HepG2 (cell line): ENCODE data around the gene DRC3. TPM values are rescaled to one million over a fixed set of nuclear protein-coding genes. Genes with fewer than 3 reads are reported as not detected.

Source experiments
- ATAC-seq: fragments of 200-7000 bp; cut with Tn5 transposase; 3 replicates; pipeline ENCODE4 v1.9.1; 2020; ENCODE audit warnings: mild to moderate bottlenecking, moderate library complexity
- BruUV-seq: library from RNA; stranded (reverse); fragments of 400-500 nt; replicated peaks from 2 replicates; lab custom pipeline; 2021; lab: Mats Ljungman, UMichigan
- CTCF ChIA-PET: fragments of 300-600 bp; formaldehyde crosslinking; extraction: SDS; loops from one replicate; lab custom pipeline; 2021; ENCODE audit warnings: low total read pairs, inconsistent platforms, low intra/inter-chr PET ratio; lab: Yijun Ruan, JAX
- POLR2A ChIA-PET: fragments of 350-600 bp; sonication (Branson Sonifier 250); formaldehyde crosslinking; loops from one replicate; lab custom pipeline; 2020; ENCODE audit warnings: antibody characterized with exemption, inconsistent platforms; lab: Yijun Ruan, JAX
- DNase-seq: peaks from one replicate; pipeline ENCODE4 v3.0.0-alpha.2; 2015; ENCODE audit warnings: low spot score
- FAIRE-seq: peaks from 3 replicates; lab custom pipeline; 2011; peaks lifted over from hg19 to GRCh38; lab: Jason Lieb, UNC
- H2AFZ ChIP-seq: one replicate; pipeline ENCODE4 v1.6.1; 2011; ENCODE audit warnings: low read length, inconsistent platforms
- H3K27ac ChIP-seq: fragments of 300-600 bp; 3 replicates; pipeline ENCODE4 v1.8.0; 2011; ENCODE audit warnings: mixed run types, mild to moderate bottlenecking, mixed read lengths, low read length, inconsistent platforms; ENCODE audit not compliant: insufficient read depth; ENCODE audit errors: extremely low read length
- H3K27me3 ChIP-seq, 2 experiments: fragments of 200-600 bp in 1 of 2; 2 replicates in 1 of 2; 3 replicates in 1 of 2; pipeline versions ENCODE4 v1.6.0 to v1.8.0; 2011; ENCODE audit warnings: low read length in 2 of 2, mild to moderate bottlenecking in 2 of 2, moderate library complexity in 2 of 2, inconsistent platforms in 1 of 2; ENCODE audit not compliant: insufficient read depth in 2 of 2, control insufficient read depth in 1 of 2
- H3K36me3 ChIP-seq, 2 experiments: fragments of 200-600 bp in 1 of 2; replicated peaks in 1 of 2; 2 replicates in 1 of 2; 3 replicates in 1 of 2; pipeline versions ENCODE4 v1.5.1 to v1.8.0; 2011; ENCODE audit warnings: low read length in 2 of 2, inconsistent platforms in 1 of 2; ENCODE audit not compliant: insufficient read depth in 2 of 2, control insufficient read depth in 1 of 2
- H3K4me1 ChIP-seq: 2 replicates; pipeline ENCODE4 v1.5.1; 2012; ENCODE audit warnings: low read length, inconsistent platforms; ENCODE audit not compliant: insufficient read depth
- H3K4me2 ChIP-seq: 2 replicates; pipeline ENCODE4 v1.6.0; 2011; ENCODE audit warnings: low read depth, low read length, inconsistent platforms
- H3K4me3 ChIP-seq, 3 experiments: fragments of 200-600 bp in 1 of 3; sonication (generic), shearing (Covaris generic) in 1 of 3; replicated peaks in 1 of 3; 2 replicates each; pipeline ENCODE4 v1.5.1; 2011 to 2016; ENCODE audit warnings: low read length in 3 of 3, inconsistent platforms in 2 of 3, low read depth in 2 of 3, mild to moderate bottlenecking in 2 of 3, control low read depth in 1 of 3, mixed read lengths in 1 of 3; ENCODE audit not compliant: insufficient read depth in 1 of 3
- H3K79me2 ChIP-seq: one replicate; pipeline ENCODE4 v1.6.1; 2011; ENCODE audit warnings: low read length, inconsistent platforms; ENCODE audit not compliant: insufficient read depth
- H3K9ac ChIP-seq: 2 replicates; pipeline ENCODE4 v1.6.0; 2011; ENCODE audit warnings: mild to moderate bottlenecking, low read depth, low read length, inconsistent platforms; ENCODE audit not compliant: insufficient read depth
- H3K9me3 ChIP-seq: 2 replicates; pipeline ENCODE4 v1.5.1; 2012; ENCODE audit warnings: mild to moderate bottlenecking, low read length
- H4K20me1 ChIP-seq: 2 replicates; pipeline ENCODE4 v1.6.0; 2011; ENCODE audit warnings: inconsistent platforms, mild to moderate bottlenecking, low read length, moderate library complexity; ENCODE audit not compliant: insufficient read depth
- CBX2 ChIP-seq, 2 experiments: fragments of 200-600 bp in 1 of 2; sonication (generic); formaldehyde crosslinking in 1 of 2; IDR thresholded peaks; 2 replicates each; pipeline versions ENCODE4 v1.7.0 to v1.8.1; 2018 to 2022; ENCODE audit warnings: low read depth in 2 of 2, low read length in 1 of 2, mild to moderate bottlenecking in 1 of 2, missing genetic modification reagents in 1 of 2
- CENPT ChIP-seq: sonication (generic); formaldehyde crosslinking; IDR thresholded peaks from 2 replicates; pipeline ENCODE4 v1.8.0; 2022; ENCODE audit warnings: low read depth, mild to moderate bottlenecking, moderate library complexity, missing genetic modification reagents
- EP300 ChIP-seq, 3 experiments: sonication (generic) in 1 of 3; formaldehyde crosslinking in 1 of 3; IDR thresholded peaks; 2 replicates each; pipeline versions ENCODE4 v1.5.1 to v1.6.1; 2011 to 2020; ENCODE audit warnings: low read depth in 2 of 3, low read length in 2 of 3, borderline replicate concordance in 1 of 3, improper control_type of control experiment in 1 of 3, mild to moderate bottlenecking in 1 of 3, missing genetic modification reagents in 1 of 3, moderate library complexity in 1 of 3
- HNF4A ChIP-seq: sonication (generic); formaldehyde crosslinking; IDR thresholded peaks from 2 replicates; pipeline ENCODE4 v1.4.0; 2020; ENCODE audit warnings: missing genetic modification reagents
- NFATC3 ChIP-seq: sonication (generic); formaldehyde crosslinking; IDR thresholded peaks from 2 replicates; pipeline ENCODE4 v1.5.1; 2020; ENCODE audit warnings: mild to moderate bottlenecking, missing genetic modification reagents
- WIZ ChIP-seq: sonication (generic); formaldehyde crosslinking; IDR thresholded peaks from 2 replicates; pipeline ENCODE4 v1.5.1; 2020; ENCODE audit warnings: mild to moderate bottlenecking, missing genetic modification reagents
- ZNF10 ChIP-seq: sonication (generic); formaldehyde crosslinking; IDR thresholded peaks from 2 replicates; pipeline ENCODE4 v1.4.0; 2020; ENCODE audit warnings: mild to moderate bottlenecking, low read depth, missing genetic modification reagents, borderline replicate concordance
- ZNF354B ChIP-seq: sonication (generic); formaldehyde crosslinking; IDR thresholded peaks from 2 replicates; pipeline ENCODE4 v1.8.0; 2022; ENCODE audit warnings: mild to moderate bottlenecking, missing genetic modification reagents
- ZNF761 ChIP-seq: sonication (generic); formaldehyde crosslinking; conservative IDR thresholded peaks from 2 replicates; pipeline ENCODE4 v1.4.0; 2020; ENCODE audit warnings: mild to moderate bottlenecking, missing genetic modification reagents
- ZSCAN21 ChIP-seq: sonication (generic); formaldehyde crosslinking; IDR thresholded peaks from 2 replicates; pipeline ENCODE4 v1.8.0; 2022; ENCODE audit warnings: mild to moderate bottlenecking, missing genetic modification reagents, moderate library complexity, borderline replicate concordance
- ZSCAN29 ChIP-seq: sonication (generic); formaldehyde crosslinking; conservative IDR thresholded peaks from 2 replicates; pipeline ENCODE4 v1.4.0; 2020; ENCODE audit warnings: mild to moderate bottlenecking, missing genetic modification reagents
- WGBS: methylation state at CpG from one replicate; pipeline ENCODE4 v1.1.6; 2017; ENCODE audit warnings: low lambda C conversion rate; 5-methylcytosine and 5-hydroxymethylcytosine counted together
- in situ Hi-C: cut with HindIII; loops from 2 replicates; pipeline ENCODE4 v1.10.0; 2017; ENCODE audit warnings: low pct_unique_long_range_greater_than_20kb; ENCODE audit not compliant: extremely low pct_ligation_motif_present
- intact Hi-C: fragments of 100-400 bp; cut with micrococcal nuclease; formaldehyde crosslinking; loops from one replicate; pipeline ENCODE4 v1.10.0; 2022; ENCODE audit not compliant: unreplicated experiment
- polyA plus RNA-seq, 8 experiments: library from polyadenylated mRNA; depleted of rRNA in 3 of 8; stranded (reverse) in 7 of 8; unstranded in 1 of 8; fragments of >200 nt; fragmentation: Illumina TruSeq in 4 of 8; extraction: Trizol in 4 of 8; gene quantifications; 2 replicates each; pipeline versions ENCODE4 v1.2.1 to v1.2.3, GENCODE V29; 2011 to 2016; ENCODE audit warnings: low read depth in 4 of 8, missing spikeins in 1 of 8, mixed read lengths in 1 of 8; ENCODE audit not compliant: insufficient read depth in 1 of 8
- total RNA-seq, 5 experiments: library from RNA; depleted of rRNA; stranded (reverse); fragments of >200 nt; fragmentation: Illumina TruSeq; extraction: Trizol; gene quantifications; 2 replicates each; pipeline ENCODE4 v1.2.3, GENCODE V29; 2016; ENCODE audit warnings: low read depth in 1 of 5
- TF ChIP-seq, protein P1 (sequence below): sonication (generic); formaldehyde crosslinking; IDR thresholded peaks from 2 replicates; pipeline ENCODE4 v1.5.1; 2020; ENCODE audit warnings: mild to moderate bottlenecking, moderate library complexity, missing genetic modification reagents
- TF ChIP-seq, protein P2 (sequence below): sonication (generic); formaldehyde crosslinking; IDR thresholded peaks from 2 replicates; pipeline ENCODE4 v1.8.0; 2022; ENCODE audit warnings: missing genetic modification reagents, mild to moderate bottlenecking, moderate library complexity, borderline replicate concordance

Gene DRC3
- total and polyA plus RNA-seq, 2 of the 13 experiments (the other 11 are each of a cell fraction or from before 2014, with no cell fraction given), result 0.53 to 0.87 TPM

DNA sequence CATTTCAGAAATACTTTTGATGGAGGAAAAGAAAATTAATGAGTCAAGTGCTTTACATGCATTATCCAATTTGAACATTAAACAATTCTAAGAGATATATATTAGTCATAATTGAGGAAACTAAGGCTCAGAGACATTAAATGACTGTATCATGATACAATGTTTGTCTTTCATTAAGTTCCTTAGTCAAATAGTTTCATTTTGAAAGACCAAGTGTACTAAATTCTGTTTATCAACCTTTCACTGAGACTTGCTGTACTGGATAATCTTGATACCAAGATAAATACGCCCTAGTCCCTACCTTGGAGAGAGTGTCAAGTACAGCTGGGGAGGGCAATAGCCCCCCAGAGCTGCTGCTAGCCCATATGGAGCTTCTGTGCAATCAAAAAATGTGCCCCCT lies 24.7 kb upstream of the DRC3 start:
- Histone ChIP-seq H3K27me3 (no peaks in the 10 kb centered on the region), H3K9ac (no peak overlapping the region), H3K36me3 (no peaks in the 10 kb centered on the region), H3K4me2 (no peak overlapping the region), H3K4me3 (no peak overlapping the region), H2AFZ (no peak overlapping the region), H3K27ac (no peak overlapping the region), H4K20me1 (no peaks in the 10 kb centered on the region), H3K4me1 (peaks cover 30% of the 10 kb centered on the region), H3K9me3 (no peaks in the 10 kb centered on the region), H3K79me2 (no peaks in the 10 kb centered on the region)
- WGBS, result 100% methylated on average over 1 of the region's 1 CpG
- BruUV-seq, result no TSS peak
- intact Hi-C loops, result no loop called here
- ChIA-PET POLR2A (no interaction called here), CTCF (no interaction called here)
- in situ Hi-C loops, result no loop called here
- ATAC-seq, result no peak
- FAIRE-seq, result no peak
- TF ChIP-seq HNF4A (CRISPR knock-in tag), result no peak
- no peak for TF ChIP-seq CBX2 (IDR thresholded peaks at IDR 0.05; ENCODE audit: low read depth, low read length)
- TF ChIP-seq CBX2 (CRISPR knock-in tag; IDR thresholded peaks at IDR 0.05; ENCODE audit: low read depth), result no peak
- no peak for TF ChIP-seq ZNF10 (CRISPR knock-in tag)
- TF ChIP-seq ZNF354B (CRISPR knock-in tag), result no peak
- TF ChIP-seq EP300 (IDR thresholded peaks at IDR 0.05; ENCODE audit: low read depth in 2 of 2, low read length in 2 of 2), result no peak
- no peak for TF ChIP-seq EP300 (CRISPR knock-in tag; IDR thresholded peaks at IDR 0.05; ENCODE audit: borderline replicate concordance)
- TF ChIP-seq, protein P1, sequence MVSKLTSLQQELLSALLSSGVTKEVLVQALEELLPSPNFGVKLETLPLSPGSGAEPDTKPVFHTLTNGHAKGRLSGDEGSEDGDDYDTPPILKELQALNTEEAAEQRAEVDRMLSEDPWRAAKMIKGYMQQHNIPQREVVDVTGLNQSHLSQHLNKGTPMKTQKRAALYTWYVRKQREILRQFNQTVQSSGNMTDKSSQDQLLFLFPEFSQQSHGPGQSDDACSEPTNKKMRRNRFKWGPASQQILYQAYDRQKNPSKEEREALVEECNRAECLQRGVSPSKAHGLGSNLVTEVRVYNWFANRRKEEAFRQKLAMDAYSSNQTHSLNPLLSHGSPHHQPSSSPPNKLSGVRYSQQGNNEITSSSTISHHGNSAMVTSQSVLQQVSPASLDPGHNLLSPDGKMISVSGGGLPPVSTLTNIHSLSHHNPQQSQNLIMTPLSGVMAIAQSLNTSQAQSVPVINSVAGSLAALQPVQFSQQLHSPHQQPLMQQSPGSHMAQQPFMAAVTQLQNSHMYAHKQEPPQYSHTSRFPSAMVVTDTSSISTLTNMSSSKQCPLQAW (CRISPR knock-in tag), result no peak
- no peak for TF ChIP-seq ZNF761 (CRISPR knock-in tag)
- TF ChIP-seq NFATC3 (CRISPR knock-in tag), result no peak
- no peak for TF ChIP-seq WIZ (CRISPR knock-in tag)
- no peak for TF ChIP-seq CENPT
- TF ChIP-seq, protein P2, sequence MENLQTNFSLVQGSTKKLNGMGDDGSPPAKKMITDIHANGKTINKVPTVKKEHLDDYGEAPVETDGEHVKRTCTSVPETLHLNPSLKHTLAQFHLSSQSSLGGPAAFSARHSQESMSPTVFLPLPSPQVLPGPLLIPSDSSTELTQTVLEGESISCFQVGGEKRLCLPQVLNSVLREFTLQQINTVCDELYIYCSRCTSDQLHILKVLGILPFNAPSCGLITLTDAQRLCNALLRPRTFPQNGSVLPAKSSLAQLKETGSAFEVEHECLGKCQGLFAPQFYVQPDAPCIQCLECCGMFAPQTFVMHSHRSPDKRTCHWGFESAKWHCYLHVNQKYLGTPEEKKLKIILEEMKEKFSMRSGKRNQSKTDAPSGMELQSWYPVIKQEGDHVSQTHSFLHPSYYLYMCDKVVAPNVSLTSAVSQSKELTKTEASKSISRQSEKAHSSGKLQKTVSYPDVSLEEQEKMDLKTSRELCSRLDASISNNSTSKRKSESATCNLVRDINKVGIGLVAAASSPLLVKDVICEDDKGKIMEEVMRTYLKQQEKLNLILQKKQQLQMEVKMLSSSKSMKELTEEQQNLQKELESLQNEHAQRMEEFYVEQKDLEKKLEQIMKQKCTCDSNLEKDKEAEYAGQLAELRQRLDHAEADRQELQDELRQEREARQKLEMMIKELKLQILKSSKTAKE (CRISPR knock-in tag), result no peak
- no peak for TF ChIP-seq ZSCAN21 (CRISPR knock-in tag)
- no peak for TF ChIP-seq ZSCAN29 (CRISPR knock-in tag)
- no peak for DNase-seq
